Suprapubic skin (tissue), 4 donors: Measurements from ENCODE around the gene PLAAT4. TPM values are rescaled to one million over a fixed set of nuclear protein-coding genes. Genes with fewer than 3 reads are reported as not detected.
"Not testable (repeated sequence)": the region's sequence is repeated elsewhere in the genome, so short reads cannot be mapped to it uniquely, and the experiment has no call there.

ENCODE experiments used
- DNase-seq, 2 donors: peaks; one replicate each; pipeline ENCODE4 v3.0.0-alpha.2; 2019; ENCODE audit warnings: low spot score in 2 of 2
- H3K27ac ChIP-seq: fragments of 200-600 bp; sonication (generic); one replicate; pipeline ENCODE4 v1.5.1; 2019
- H3K27me3 ChIP-seq: fragments of 200-600 bp; sonication (generic); one replicate; pipeline ENCODE4 v1.5.1; 2019
- H3K36me3 ChIP-seq: fragments of 200-600 bp; sonication (generic); one replicate; pipeline ENCODE4 v1.5.1; 2019
- H3K4me1 ChIP-seq: fragments of 200-600 bp; sonication (generic); one replicate; pipeline ENCODE4 v1.5.1; 2019
- H3K4me3 ChIP-seq: fragments of 200-600 bp; sonication (generic); one replicate; pipeline ENCODE4 v1.5.1; 2019; ENCODE audit warnings: mild to moderate bottlenecking
- H3K9me3 ChIP-seq: fragments of 200-600 bp; sonication (generic); one replicate; pipeline ENCODE4 v1.5.1; 2019
- CTCF ChIP-seq, 2 donors: fragments of 200-600 bp in 1 of 2; fragments of 450-650 bp in 1 of 2; sonication (generic) in 1 of 2; IDR thresholded peaks; one replicate each; pipeline ENCODE4 v1.5.1; 2016 to 2019; ENCODE audit warnings: antibody characterized with exemption in 2 of 2, mild to moderate bottlenecking in 1 of 2, moderate library complexity in 1 of 2
- EP300 ChIP-seq: sonication (generic); formaldehyde crosslinking; IDR thresholded peaks from one replicate; pipeline ENCODE4 v1.6.1; 2017; ENCODE audit warnings: antibody characterized with exemption
- POLR2A ChIP-seq, 2 donors: fragments of 450-650 bp; IDR thresholded peaks; one replicate each; pipeline ENCODE4 v1.6.1; 2017; ENCODE audit warnings: antibody characterized with exemption in 2 of 2, mild to moderate bottlenecking in 2 of 2, moderate library complexity in 2 of 2
- POLR2AphosphoS5 ChIP-seq, 3 donors: sonication (generic); formaldehyde crosslinking; IDR thresholded peaks; one replicate each; pipeline ENCODE4 v1.6.1; 2017; ENCODE audit warnings: antibody characterized with exemption in 3 of 3
- WGBS: methylation state at CpG from one replicate; pipeline ENCODE4 v1.1.5; 2018; 5-methylcytosine and 5-hydroxymethylcytosine counted together
- total RNA-seq, 4 donors: library from RNA; depleted of rRNA; stranded (reverse); fragments of >200 nt; gene quantifications; one replicate each; pipeline ENCODE4 v1.1.0, GENCODE V29; 2016

The PLAAT4 gene
- total RNA-seq, 4 donors from 2014 or later, result 3.3 to 14.1 (median 4.6) TPM; not detected in 1

DNA sequence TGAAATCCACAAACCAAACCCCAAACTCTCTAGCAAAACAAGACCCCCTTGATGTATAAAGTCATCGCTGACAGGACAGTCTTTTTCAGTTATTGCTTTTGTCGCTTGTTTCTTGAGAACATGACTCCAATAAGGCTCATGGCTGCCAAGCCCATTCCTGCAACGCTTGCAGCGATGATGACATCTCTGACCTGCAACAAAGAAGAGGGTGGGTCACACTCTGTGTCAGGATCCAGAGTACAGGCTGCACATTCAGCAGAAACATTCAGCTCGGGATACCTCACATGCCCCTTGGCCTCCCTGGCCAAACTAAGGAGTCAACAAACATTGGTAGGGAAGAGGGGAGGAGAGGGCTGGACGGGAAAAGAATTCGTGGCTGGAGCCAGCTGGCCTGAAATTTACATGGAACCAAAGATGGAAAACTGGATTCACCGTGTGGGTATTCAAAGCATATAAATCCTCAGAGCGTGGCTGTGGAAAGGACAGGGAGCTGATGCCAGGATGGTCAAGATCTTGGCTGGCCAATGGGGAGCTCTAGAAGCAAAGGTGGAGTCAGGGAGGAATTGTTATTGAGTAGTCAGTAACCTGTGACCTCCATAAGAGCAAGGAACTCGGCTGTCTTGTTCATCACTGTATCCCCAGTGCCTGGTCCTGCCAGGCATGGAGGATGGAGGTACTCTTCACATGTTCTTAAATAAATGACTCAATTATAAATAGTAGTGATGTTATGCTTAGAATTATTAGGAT is 38.4 kb downstream of the PLAAT4 start:
- Histone ChIP-seq H3K4me3 (peak overlapping the region; percentile 25), H3K27ac (peak overlapping the region; percentile 51), H3K4me1 (peaks cover 2% of the 10 kb centered on the region), H3K27me3 (no peaks in the 10 kb centered on the region), H3K36me3 (no peaks in the 10 kb centered on the region), H3K9me3 (no peaks in the 10 kb centered on the region)
- TF ChIP-seq EP300, result no peak
- no peak for TF ChIP-seq CTCF (IDR thresholded peaks at IDR 0.05)
- no peak for TF ChIP-seq POLR2A (IDR thresholded peaks at IDR 0.05)
- no peak for TF ChIP-seq POLR2AphosphoS5 (IDR thresholded peaks at IDR 0.05)
- DNase-seq, result no peak
- WGBS, result 56% methylated on average over 10 of the region's 10 CpGs

DNA sequence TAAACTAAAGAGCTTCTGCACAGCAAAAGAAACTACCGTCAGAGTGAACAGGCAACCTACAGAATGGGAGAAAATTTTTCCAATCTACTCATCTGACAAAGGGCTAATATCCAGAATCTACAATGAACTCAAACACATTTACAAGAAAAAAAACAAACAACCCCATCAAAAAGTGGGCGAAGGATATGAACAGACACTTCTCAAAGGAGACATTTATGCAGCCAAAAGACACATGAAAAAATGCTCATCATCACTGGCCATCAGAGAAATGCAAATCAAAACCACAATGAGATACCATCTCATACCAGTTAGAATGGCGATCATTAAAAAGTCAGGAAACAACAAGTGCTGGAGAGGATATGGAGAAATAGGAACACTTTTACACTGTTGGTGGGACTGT is 42.3 kb downstream of the PLAAT4 start:
- not testable (repeated sequence) for H3K4me1 ChIP-seq, H3K27ac ChIP-seq, H3K27me3 ChIP-seq, H3K9me3 ChIP-seq, DNase-seq, H3K4me3 ChIP-seq
- WGBS, result 92% methylated on average over 3 of the region's 3 CpGs
- H3K36me3 ChIP-seq, result peaks cover 22% of the 10 kb centered on the region

GRCh38 chr11:63581224-63581623 is 44.6 kb downstream of the PLAAT4 start:
- not testable (repeated sequence) for DNase-seq, H3K27ac ChIP-seq, H3K27me3 ChIP-seq, H3K4me1 ChIP-seq, H3K9me3 ChIP-seq, H3K4me3 ChIP-seq
- peaks cover 22% of the 10 kb centered on the region for H3K36me3 ChIP-seq
- WGBS, result 54% methylated on average over 7 of the region's 7 CpGs

GRCh38 chr11:63583357-63583677 is 46.7 kb downstream of the PLAAT4 start:
- TF ChIP-seq POLR2AphosphoS5 (IDR thresholded peaks at IDR 0.05) (no peak), EP300 (no peak), CTCF (IDR thresholded peaks at IDR 0.05) (no peak), POLR2A (IDR thresholded peaks at IDR 0.05) (no peak)
- Histone ChIP-seq H3K9me3 (no peaks in the 10 kb centered on the region), H3K36me3 (peaks cover 22% of the 10 kb centered on the region), H3K27me3 (no peaks in the 10 kb centered on the region), H3K4me1 (no peaks in the 10 kb centered on the region), H3K4me3 (no peak overlapping the region), H3K27ac (peak overlapping the region; percentile 75)
- no peak for DNase-seq

GRCh38 chr11:63586451-63587166 is 50.0 kb downstream of the PLAAT4 start:
- Histone ChIP-seq H3K27me3 (no peaks in the 10 kb centered on the region), H3K27ac (no peak overlapping the region), H3K36me3 (peaks cover 14% of the 10 kb centered on the region), H3K4me3 (no peak overlapping the region), H3K9me3 (no peaks in the 10 kb centered on the region), H3K4me1 (no peaks in the 10 kb centered on the region)
- TF ChIP-seq POLR2AphosphoS5 (IDR thresholded peaks at IDR 0.05), result no peak
- 96% methylated on average over 6 of the region's 6 CpGs for WGBS
- DNase-seq, result no peak

GRCh38 chr11:63589000-63589399 is 52.4 kb downstream of the PLAAT4 start:
- no peaks in the 10 kb centered on the region for H3K9me3 ChIP-seq
- H3K27me3 ChIP-seq, result no peaks in the 10 kb centered on the region
- TF ChIP-seq EP300 (no peak), CTCF (IDR thresholded peaks at IDR 0.05) (no peak), POLR2AphosphoS5 (IDR thresholded peaks at IDR 0.05) (no peak), POLR2A (IDR thresholded peaks at IDR 0.05) (no peak)
- WGBS, result 72% methylated on average over 3 of the region's 3 CpGs
- no peak overlapping the region for H3K4me3 ChIP-seq
- H3K36me3 ChIP-seq, result peaks cover 12% of the 10 kb centered on the region
- H3K27ac ChIP-seq, result no peak overlapping the region
- no peak for DNase-seq
- no peaks in the 10 kb centered on the region for H3K4me1 ChIP-seq
